IPS-18c (cell line): ENCODE results near the gene PKP3.
"Not testable (repeated sequence)": the region's sequence is repeated elsewhere in the genome, so short reads cannot be mapped to it uniquely, and the experiment has no call there.

Experiments
- H3K4me3 ChIP-seq: 2 replicates; pipeline ENCODE4 v1.7.0; 2013; ENCODE audit warnings: low read depth, mild to moderate bottlenecking, low read length, moderate library complexity; ENCODE audit not compliant: insufficient read depth
- H3K9me3 ChIP-seq: one replicate; pipeline ENCODE4 v1.6.1; 2013; ENCODE audit warnings: mild to moderate bottlenecking, low read length, moderate library complexity; ENCODE audit not compliant: control insufficient read depth, insufficient read depth

The PKP3 gene, protein sequence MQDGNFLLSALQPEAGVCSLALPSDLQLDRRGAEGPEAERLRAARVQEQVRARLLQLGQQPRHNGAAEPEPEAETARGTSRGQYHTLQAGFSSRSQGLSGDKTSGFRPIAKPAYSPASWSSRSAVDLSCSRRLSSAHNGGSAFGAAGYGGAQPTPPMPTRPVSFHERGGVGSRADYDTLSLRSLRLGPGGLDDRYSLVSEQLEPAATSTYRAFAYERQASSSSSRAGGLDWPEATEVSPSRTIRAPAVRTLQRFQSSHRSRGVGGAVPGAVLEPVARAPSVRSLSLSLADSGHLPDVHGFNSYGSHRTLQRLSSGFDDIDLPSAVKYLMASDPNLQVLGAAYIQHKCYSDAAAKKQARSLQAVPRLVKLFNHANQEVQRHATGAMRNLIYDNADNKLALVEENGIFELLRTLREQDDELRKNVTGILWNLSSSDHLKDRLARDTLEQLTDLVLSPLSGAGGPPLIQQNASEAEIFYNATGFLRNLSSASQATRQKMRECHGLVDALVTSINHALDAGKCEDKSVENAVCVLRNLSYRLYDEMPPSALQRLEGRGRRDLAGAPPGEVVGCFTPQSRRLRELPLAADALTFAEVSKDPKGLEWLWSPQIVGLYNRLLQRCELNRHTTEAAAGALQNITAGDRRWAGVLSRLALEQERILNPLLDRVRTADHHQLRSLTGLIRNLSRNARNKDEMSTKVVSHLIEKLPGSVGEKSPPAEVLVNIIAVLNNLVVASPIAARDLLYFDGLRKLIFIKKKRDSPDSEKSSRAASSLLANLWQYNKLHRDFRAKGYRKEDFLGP

DNA sequence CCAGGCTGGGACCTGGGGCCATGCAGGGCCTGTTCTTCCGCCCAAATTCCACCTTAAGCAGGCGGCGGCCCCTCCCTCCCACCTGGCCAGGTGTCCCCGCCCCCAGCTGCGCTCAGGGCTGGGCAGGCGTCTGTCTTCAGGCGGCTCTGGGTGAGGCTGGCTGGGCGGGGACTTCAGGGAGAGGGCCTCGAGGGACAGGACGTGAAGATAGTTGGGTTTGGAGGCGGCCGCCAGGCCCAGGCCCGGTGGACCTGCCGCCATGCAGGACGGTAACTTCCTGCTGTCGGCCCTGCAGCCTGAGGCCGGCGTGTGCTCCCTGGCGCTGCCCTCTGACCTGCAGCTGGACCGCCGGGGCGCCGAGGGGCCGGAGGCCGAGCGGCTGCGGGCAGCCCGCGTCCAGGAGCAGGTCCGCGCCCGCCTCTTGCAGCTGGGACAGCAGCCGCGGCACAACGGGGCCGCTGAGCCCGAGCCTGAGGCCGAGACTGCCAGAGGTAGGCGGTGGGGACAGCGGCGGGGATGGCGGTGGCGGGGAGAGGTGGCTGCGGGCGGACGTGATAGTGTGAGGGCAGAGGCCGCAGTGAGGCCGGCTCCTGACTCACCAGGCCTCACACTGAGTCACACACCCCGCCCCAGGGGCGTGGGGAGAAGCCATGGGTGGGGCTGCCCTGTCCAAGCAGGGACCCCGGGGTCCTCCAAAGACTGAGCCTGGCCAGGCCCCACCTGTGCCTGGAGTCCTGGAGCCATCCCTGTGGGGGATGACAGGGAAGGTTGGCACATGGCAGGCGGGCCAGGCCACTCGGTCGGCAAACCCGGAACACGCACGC, at the start of gene PKP3:
TSS of gene PKP3 (plus strand) at position 176 of the 824 bp plus-strand sequence. CDS start at position 260, 84 bp downstream.
- H3K9me3 ChIP-seq: no peaks in the 10 kb centered on the region
- H3K4me3 ChIP-seq: peak within 1 kb of the TSS; percentile 31

DNA sequence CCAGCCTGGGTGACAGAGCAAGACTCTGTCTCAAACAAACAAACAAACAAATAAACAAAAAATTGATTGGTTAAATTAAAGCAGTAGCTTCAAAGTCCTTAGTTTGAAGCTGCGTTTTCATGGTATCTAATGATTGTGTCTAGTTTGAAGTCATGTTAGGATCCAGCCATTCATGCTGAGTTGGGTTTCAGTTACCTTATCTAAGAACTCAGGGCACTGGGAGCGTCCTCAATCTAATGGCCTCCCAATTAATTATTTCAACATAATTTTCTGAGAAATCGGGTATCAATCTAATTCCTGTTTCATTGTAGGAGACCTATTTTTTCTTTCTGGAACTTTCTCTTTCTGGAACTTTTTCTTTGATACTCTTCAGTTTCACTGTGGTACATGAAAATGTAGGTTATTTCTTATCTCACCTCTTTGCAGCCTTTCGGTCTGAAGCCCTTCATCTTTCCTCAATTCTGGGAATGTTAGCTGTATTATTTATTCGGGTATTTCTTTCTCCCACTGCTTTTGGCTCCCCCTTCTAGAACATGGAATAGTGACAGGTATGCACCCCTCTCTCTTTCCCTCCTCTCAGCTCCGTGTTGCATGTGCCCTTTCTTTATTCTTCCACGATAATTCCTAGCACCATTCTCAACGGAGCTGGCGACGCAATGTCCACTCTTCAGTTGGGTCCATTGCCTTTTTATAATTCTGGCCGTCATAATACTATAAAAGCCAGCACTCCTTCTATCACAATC, 49.0 kb upstream of the PKP3 start:
- Histone ChIP-seq H3K9me3 (no peaks in the 10 kb centered on the region), H3K4me3 (no peak overlapping the region)

- no peak overlapping the region for H3K4me3 ChIP-seq
- peaks cover 1% of the 10 kb centered on the region for H3K9me3 ChIP-seq
Observed at GRCh38 chr11:346529-346928, 47.5 kb upstream of the PKP3 start.

DNA sequence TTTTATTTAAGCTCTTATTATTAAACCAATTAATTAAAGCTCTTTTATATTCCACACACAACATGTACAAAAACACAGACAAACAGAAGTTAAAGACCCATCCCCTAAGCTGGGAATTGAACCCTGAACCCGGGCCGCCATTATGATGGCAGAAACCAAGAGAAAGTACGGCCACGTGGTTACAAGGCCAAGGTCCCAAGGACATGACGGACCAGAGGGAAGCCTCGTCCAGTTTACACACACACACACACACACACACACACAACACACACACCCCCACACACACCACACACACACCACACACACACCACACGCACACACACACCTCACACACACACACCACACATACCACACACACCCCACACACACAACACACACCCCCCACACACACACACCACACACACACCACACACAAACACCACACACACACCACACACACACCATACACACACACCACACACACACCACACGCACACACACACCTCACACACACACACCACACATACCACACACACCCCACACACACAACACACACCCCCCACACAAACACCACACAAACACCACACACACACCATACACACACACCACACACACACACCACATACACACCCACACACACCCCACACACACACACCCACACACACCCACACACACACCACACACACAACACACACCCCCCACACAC, 44.6 kb upstream of the PKP3 start:
- H3K4me3 ChIP-seq: not testable (repeated sequence)

DNA sequence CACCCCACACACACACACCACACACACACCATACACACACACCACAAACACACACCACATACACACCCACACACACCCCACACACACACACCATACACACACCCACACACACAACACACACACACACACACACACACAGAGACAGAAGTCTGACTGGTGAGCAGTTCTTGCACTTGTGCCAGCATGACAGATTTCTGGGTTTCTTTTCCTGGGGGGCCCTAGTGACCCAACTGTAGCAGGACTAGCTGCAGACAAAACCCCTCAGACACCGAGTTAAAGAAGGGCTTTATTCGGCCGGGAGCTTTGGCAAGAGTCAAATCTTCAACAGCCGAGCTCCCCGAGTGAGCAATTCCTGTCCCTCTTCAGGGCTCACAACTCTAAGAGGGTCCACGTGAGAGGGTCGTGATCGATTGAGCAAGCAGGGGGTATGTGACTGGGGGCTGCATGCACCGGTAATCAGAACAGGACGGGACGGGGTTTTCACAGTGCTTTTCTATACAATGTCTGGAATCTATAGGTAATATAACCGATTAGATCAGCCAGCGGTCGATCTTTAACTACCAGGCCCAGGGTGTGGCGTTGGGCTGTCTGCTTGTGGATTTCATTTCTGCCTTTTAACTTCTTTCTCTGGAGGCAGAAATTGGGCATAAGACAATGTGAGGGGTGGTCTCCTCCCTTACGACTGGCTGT, 43.8 kb upstream of the PKP3 start:
- H3K9me3 ChIP-seq, H3K4me3 ChIP-seq: not testable (repeated sequence)

More for the DNA sequence above, 44.6 kb upstream of the PKP3 start:
- not testable (repeated sequence) for H3K9me3 ChIP-seq

DNA sequence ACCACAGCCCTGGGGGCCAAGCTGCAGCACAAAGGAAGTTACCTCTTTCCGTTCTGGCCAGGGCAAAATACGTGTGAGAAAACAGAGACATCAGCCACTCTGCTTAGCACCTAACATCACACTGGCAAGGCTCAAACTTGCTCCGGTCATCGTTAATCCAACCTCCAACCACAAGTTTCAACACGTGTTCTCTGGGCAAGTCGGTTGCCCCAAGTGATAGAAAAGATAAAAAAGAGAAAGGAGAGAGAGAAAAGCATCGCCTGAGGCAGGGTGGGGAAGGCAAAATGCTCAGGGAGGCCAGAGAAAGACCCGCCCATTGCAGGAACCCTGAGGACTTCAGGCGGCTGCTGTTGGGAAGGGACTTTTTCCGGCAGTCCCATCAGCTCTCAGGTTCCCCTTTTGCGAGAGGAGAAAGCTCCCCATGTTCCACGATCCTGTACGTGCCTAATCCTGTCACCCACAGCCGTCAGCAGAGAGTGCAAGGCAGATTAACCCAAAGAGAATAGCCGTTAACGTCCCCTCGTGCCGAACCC, 43.2 kb upstream of the PKP3 start:
- Histone ChIP-seq H3K4me3 (no peak overlapping the region), H3K9me3 (peaks cover 5% of the 10 kb centered on the region)

DNA sequence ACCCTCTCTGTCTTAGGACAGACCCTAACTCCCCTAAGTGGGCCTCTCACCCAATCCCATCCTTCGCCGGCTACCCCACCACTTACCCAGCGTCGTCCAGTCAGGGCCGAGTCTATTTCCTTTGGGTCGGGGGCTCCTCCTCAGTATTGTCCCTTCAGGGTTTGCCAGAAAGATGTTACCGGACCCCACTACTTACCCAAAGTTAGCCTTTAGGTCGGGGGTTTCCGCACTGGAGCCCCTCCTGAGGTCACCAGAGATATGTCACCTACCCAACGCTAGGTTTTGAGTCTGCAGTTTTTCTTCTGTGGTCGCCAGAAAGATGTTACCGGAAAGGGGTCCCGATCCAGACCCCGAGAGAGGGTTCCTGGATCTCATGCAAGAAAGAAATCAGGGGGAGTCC, 42.6 kb upstream of the PKP3 start:
- peaks cover 5% of the 10 kb centered on the region for H3K9me3 ChIP-seq
- H3K4me3 ChIP-seq: no peak overlapping the region

- Histone ChIP-seq H3K4me3 (no peak overlapping the region), H3K9me3 (peaks cover 5% of the 10 kb centered on the region)
Observed at GRCh38 chr11:352456-353031, 41.5 kb upstream of the PKP3 start.

GRCh38 chr11:353179-353873, 40.7 kb upstream of the PKP3 start:
- Histone ChIP-seq H3K9me3 (peaks cover 5% of the 10 kb centered on the region), H3K4me3 (no peak overlapping the region)

DNA sequence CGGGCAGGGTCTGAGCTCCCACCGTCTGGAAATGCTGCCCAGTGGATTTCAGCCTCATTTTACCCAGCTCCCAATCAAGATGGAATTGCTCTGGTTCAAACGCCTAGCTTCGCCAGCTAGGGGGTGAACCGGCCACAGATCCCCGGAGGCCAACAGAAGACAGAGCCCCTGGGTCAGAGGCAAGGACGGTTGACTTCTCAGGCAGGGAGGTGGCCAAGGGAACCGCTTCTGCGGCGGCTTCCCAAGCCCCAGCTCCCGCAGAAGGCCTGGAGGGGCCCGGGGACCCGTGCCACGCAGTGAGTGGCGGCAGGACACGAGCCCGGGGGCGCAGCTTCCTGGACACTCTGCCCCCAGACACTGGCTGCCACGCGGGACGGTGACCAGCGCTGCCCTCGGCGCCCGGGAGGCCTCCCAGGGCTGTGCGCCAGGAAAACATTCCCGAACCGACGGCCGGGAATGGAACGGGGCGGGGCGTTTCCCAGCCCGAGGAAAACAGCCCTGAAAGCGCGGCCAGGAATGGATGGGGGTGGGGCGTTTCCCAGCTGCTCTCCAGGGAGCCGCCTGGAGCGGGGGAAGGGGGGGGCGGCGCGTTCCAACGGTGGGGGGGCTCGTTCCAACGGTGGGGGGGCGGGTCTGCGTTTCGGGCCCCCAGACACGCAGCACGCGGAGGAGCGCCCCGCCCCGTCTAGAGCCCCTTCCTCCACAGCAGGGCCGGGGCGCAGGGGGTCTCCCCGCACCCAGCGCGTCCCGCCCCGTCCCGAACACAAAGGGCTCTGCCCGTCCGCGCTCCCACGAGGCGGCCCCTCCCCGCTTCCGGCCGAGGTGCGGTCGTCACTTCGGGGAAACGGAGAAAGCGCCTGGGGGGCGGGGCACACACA, 38.2 kb upstream of the PKP3 start:
- Histone ChIP-seq H3K4me3 (peak overlapping the region; percentile 43; the same call in 1 of the 2 replicates), H3K9me3 (peaks cover 12% of the 10 kb centered on the region)

GRCh38 chr11:356610-357009, 37.4 kb upstream of the PKP3 start:
- no peak overlapping the region for H3K4me3 ChIP-seq
- H3K9me3 ChIP-seq: peaks cover 12% of the 10 kb centered on the region

- Histone ChIP-seq H3K4me3 (no peak overlapping the region), H3K9me3 (peaks cover 9% of the 10 kb centered on the region)
Observed at GRCh38 chr11:357582-357981, 36.4 kb upstream of the PKP3 start.

DNA sequence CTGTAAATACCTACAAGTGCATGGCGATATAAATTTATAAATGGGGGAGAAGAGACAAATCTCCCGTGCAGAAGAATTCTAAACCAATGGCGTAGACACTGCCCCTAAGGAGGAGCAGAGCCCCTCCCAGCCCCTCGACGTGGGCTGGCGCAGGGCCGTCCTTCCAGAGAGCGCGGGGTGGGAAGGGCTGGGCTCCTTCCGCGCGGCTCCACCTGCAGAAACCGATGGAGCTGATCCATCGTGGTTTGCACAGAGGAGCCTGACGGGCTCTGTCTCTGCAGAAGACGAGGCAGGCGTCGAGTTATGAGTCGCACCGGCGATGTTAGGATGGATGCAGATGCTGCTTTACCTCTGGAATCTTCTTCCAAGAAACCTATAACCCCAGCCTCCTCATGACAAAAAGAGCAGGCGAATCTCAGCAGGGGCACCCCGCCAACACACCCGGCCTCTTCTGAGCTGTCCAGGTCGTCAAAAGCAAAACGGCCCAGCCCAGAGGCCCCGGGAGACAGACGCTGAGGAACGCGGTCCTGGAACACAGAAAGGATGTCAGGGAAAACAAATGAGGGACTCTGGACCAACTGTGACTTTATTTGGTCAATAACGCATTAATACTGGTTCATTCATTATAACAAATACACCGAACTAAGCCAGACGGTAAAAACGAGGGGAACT, 35.7 kb upstream of the PKP3 start:
- Histone ChIP-seq H3K4me3 (no peak overlapping the region), H3K9me3 (peaks cover 9% of the 10 kb centered on the region)
